Activated CD8-positive, alpha-beta T cell treated with anti-CD3 and anti-CD28 coated beads, Interleukin-2, amount 10 ng/mL, durations not matched to agents 7 days and 5 days (primary cell): ENCODE data around the gene TBC1D1. TPM values are rescaled to one million over a fixed set of nuclear protein-coding genes. Genes with fewer than 3 reads are reported as not detected.

Experiments used
- ATAC-seq: fragments of 150-1000 bp; cut with Tn5 transposase; one replicate; pipeline ENCODE4 v1.10.0; 2021; ENCODE audit warnings: moderate library complexity
- CTCF ChIA-PET: fragments of 350-600 bp; sonication (Branson Sonifier 250); formaldehyde crosslinking; loops from one replicate; lab custom pipeline; 2021; ENCODE audit warnings: antibody characterized with exemption; lab: Charles Lee
- POLR2A ChIA-PET: fragments of 350-600 bp; sonication (Branson Sonifier 250); formaldehyde crosslinking; loops from one replicate; lab custom pipeline; 2021; ENCODE audit warnings: antibody characterized with exemption; lab: Charles Lee
- DNase-seq: peaks from one replicate; pipeline ENCODE4 v3.0.0-alpha.2; 2020
- H3K27ac Mint-ChIP-seq: one replicate; pipeline ENCODE4 v1.8.0; 2021; ENCODE audit warnings: mild to moderate bottlenecking, mixed read lengths
- H3K27me3 Mint-ChIP-seq: one replicate; pipeline ENCODE4 v1.8.0; 2021; ENCODE audit warnings: low read depth, mixed read lengths
- H3K36me3 Mint-ChIP-seq: one replicate; pipeline ENCODE4 v1.8.0; 2021; ENCODE audit warnings: low read depth, mixed read lengths
- H3K4me1 Mint-ChIP-seq: one replicate; pipeline ENCODE4 v1.8.0; 2021; ENCODE audit warnings: low read depth, mixed read lengths
- H3K4me3 Mint-ChIP-seq: one replicate; pipeline ENCODE4 v1.8.0; 2021; ENCODE audit warnings: mild to moderate bottlenecking, mixed read lengths
- H3K9me3 Mint-ChIP-seq: one replicate; pipeline ENCODE4 v1.8.0; 2022; ENCODE audit warnings: mixed read lengths; ENCODE audit not compliant: insufficient read depth
- total RNA-seq, 2 experiments: library from RNA; stranded (reverse); gene quantifications; one replicate each; pipeline ENCODE4 v1.2.3, GENCODE V29; 2021

The TBC1D1 gene
- total RNA-seq, 2 experiments from 2014 or later: 84.4 to 87.6 TPM

- Mint-ChIP-seq H3K36me3 (peaks cover 17% of the 10 kb centered on the region), H3K27me3 (no peaks in the 10 kb centered on the region), H3K4me1 (peaks cover 21% of the 10 kb centered on the region), H3K4me3 (no peak overlapping the region), H3K27ac (no peak overlapping the region), H3K9me3 (no peaks in the 10 kb centered on the region)
- ATAC-seq (no peak), DNase-seq (no peak)
- ChIA-PET POLR2A (no interaction called here), CTCF (interaction anchor here (1.2 to 3.6 kb wide), 8 partner anchors 10 to 251 kb away, joined by 3 to 34 read pairs (median 5); no protein-coding TSS in a partner anchor)
Observed at GRCh38 chr4:38068107-38068506, 177.2 kb downstream of the TBC1D1 start.

- H3K4me3 Mint-ChIP-seq: no peak overlapping the region
- H3K27me3 Mint-ChIP-seq: no peaks in the 10 kb centered on the region
- no peak for ATAC-seq
- H3K27ac Mint-ChIP-seq: peak overlapping the region; percentile 15
- ChIA-PET POLR2A (no interaction called here), CTCF (interaction anchor here (0.6 to 3.6 kb wide), 20 partner anchors 9 to 713 kb away, joined by 3 to 34 read pairs (median 4); partner anchors contain the start of gene TLR10)
- DNase-seq: peak; percentile 29
- no peaks in the 10 kb centered on the region for H3K9me3 Mint-ChIP-seq
- H3K36me3 Mint-ChIP-seq: peaks cover 20% of the 10 kb centered on the region
- H3K4me1 Mint-ChIP-seq: peaks cover 19% of the 10 kb centered on the region
Observed at GRCh38 chr4:38069271-38069760, 178.4 kb downstream of the TBC1D1 start.

GRCh38 chr4:38071801-38072431 lies 181.0 kb downstream of the TBC1D1 start:
- no peak for ATAC-seq

GRCh38 chr4:38072578-38072977 lies 181.7 kb downstream of the TBC1D1 start:
- no peak for DNase-seq
- Mint-ChIP-seq H3K27me3 (no peaks in the 10 kb centered on the region), H3K36me3 (peaks cover 19% of the 10 kb centered on the region), H3K27ac (no peak overlapping the region), H3K4me3 (no peak overlapping the region), H3K4me1 (peaks cover 19% of the 10 kb centered on the region), H3K9me3 (no peaks in the 10 kb centered on the region)
- ATAC-seq: no peak
- ChIA-PET POLR2A (no interaction called here), CTCF (interaction anchor here (1.4 kb wide), 1 partner anchor 56 kb away, joined by 4 read pairs; no protein-coding TSS in a partner anchor)

More at GRCh38 chr4:38071801-38072431, 181.0 kb downstream of the TBC1D1 start:
- peaks cover 24% of the 10 kb centered on the region for H3K36me3 Mint-ChIP-seq
- ChIA-PET CTCF (interaction anchor here (1.2 to 1.4 kb wide), 2 partner anchors 10 to 57 kb away, joined by 3 to 4 read pairs; no protein-coding TSS in a partner anchor), POLR2A (interaction anchor here (0.6 kb wide), 1 partner anchor 58 kb away, joined by 3 read pairs; no protein-coding TSS in a partner anchor)
- no peak overlapping the region for H3K4me3 Mint-ChIP-seq
- H3K27ac Mint-ChIP-seq: peak overlapping the region; percentile 31
- H3K9me3 Mint-ChIP-seq: no peaks in the 10 kb centered on the region
- H3K27me3 Mint-ChIP-seq: no peaks in the 10 kb centered on the region
- H3K4me1 Mint-ChIP-seq: peaks cover 19% of the 10 kb centered on the region
- no peak for DNase-seq

GRCh38 chr4:38073596-38074234 lies 182.8 kb downstream of the TBC1D1 start:
- no peak overlapping the region for H3K27ac Mint-ChIP-seq
- ATAC-seq (no peak), DNase-seq (no peak)
- H3K9me3 Mint-ChIP-seq: no peaks in the 10 kb centered on the region
- peaks cover 19% of the 10 kb centered on the region for H3K36me3 Mint-ChIP-seq
- ChIA-PET CTCF (interaction anchor here (0.9 kb wide), 1 partner anchor 15 kb away, joined by 3 read pairs; no protein-coding TSS in a partner anchor), POLR2A (interaction anchor here (0.6 kb wide), 1 partner anchor 102 kb away, joined by 6 read pairs; no protein-coding TSS in a partner anchor)
- no peaks in the 10 kb centered on the region for H3K27me3 Mint-ChIP-seq
- H3K4me3 Mint-ChIP-seq: no peak overlapping the region
- peaks cover 19% of the 10 kb centered on the region for H3K4me1 Mint-ChIP-seq

GRCh38 chr4:38075370-38076152 lies 184.7 kb downstream of the TBC1D1 start:
- DNase-seq (no peak), ATAC-seq (no peak)
- Mint-ChIP-seq H3K9me3 (no peaks in the 10 kb centered on the region), H3K36me3 (peaks cover 21% of the 10 kb centered on the region), H3K27me3 (no peaks in the 10 kb centered on the region), H3K27ac (no peak overlapping the region), H3K4me3 (no peak overlapping the region), H3K4me1 (peaks cover 11% of the 10 kb centered on the region)
- CTCF ChIA-PET: no interaction called here
- POLR2A ChIA-PET: no interaction called here

GRCh38 chr4:38076153-38076669 lies 185.3 kb downstream of the TBC1D1 start:
- no peaks in the 10 kb centered on the region for H3K27me3 Mint-ChIP-seq
- no peak overlapping the region for H3K27ac Mint-ChIP-seq
- peaks cover 11% of the 10 kb centered on the region for H3K4me1 Mint-ChIP-seq
- ChIA-PET CTCF (no interaction called here), POLR2A (no interaction called here)
- no peak overlapping the region for H3K4me3 Mint-ChIP-seq
- ATAC-seq: no peak
- peaks cover 23% of the 10 kb centered on the region for H3K36me3 Mint-ChIP-seq
- no peaks in the 10 kb centered on the region for H3K9me3 Mint-ChIP-seq
- DNase-seq: no peak

- peaks cover 18% of the 10 kb centered on the region for H3K36me3 Mint-ChIP-seq
- peaks cover under 1% of the 10 kb centered on the region for H3K4me1 Mint-ChIP-seq
- ATAC-seq (no peak), DNase-seq (no peak)
- CTCF ChIA-PET: interaction anchor here (1.0 to 1.8 kb wide), 2 partner anchors 9 to 19 kb away, joined by 3 to 7 read pairs; no protein-coding TSS in a partner anchor
- no peaks in the 10 kb centered on the region for H3K9me3 Mint-ChIP-seq
- no peak overlapping the region for H3K4me3 Mint-ChIP-seq
- H3K27ac Mint-ChIP-seq: no peak overlapping the region
- no peaks in the 10 kb centered on the region for H3K27me3 Mint-ChIP-seq
- POLR2A ChIA-PET: no interaction called here
Observed at GRCh38 chr4:38077791-38078489, 187.1 kb downstream of the TBC1D1 start.

GRCh38 chr4:38078590-38079421 lies 187.9 kb downstream of the TBC1D1 start:
- Mint-ChIP-seq H3K9me3 (no peaks in the 10 kb centered on the region), H3K27ac (no peak overlapping the region), H3K27me3 (no peaks in the 10 kb centered on the region), H3K36me3 (peaks cover 14% of the 10 kb centered on the region), H3K4me3 (no peak overlapping the region), H3K4me1 (no peaks in the 10 kb centered on the region)
- ChIA-PET CTCF (interaction anchor here (1.0 to 1.8 kb wide), 2 partner anchors 10 to 18 kb away, joined by 3 to 7 read pairs; no protein-coding TSS in a partner anchor), POLR2A (no interaction called here)
- DNase-seq (no peak), ATAC-seq (no peak)
